ENCODE data around the gene SRC.
A peak's percentile ranks its signal among the peaks of the same experiment; 100 is the strongest.

The SRC gene

DNA sequence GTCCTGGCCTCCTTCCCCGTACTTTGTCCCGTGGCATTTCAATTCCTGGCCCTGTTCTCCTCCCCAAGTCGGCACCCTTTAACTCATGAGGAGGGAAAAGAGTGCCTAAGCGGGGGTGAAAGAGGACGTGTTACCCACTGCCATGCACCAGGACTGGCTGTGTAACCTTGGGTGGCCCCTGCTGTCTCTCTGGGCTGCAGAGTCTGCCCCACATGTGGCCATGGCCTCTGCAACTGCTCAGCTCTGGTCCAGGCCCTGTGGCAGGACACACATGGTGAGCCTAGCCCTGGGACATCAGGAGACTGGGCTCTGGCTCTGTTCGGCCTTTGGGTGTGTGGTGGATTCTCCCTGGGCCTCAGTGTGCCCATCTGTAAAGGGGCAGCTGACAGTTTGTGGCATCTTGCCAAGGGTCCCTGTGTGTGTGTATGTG is 58.5 kb downstream of the SRC start:
- TF ChIP-seq REST (IDR thresholded peaks at IDR 0.05; ENCODE audit: insufficient read depth in 1 of 2, low read depth in 2 of 2, low read length in 2 of 2) = no peak
- no peak for TF ChIP-seq FOXP2 (optimal IDR thresholded peaks at IDR 0.05; ENCODE audit: borderline replicate concordance, extremely low read depth, extremely low read length, insufficient read depth)
- no peak for TF ChIP-seq POLR2AphosphoS5 (IDR thresholded peaks at IDR 0.05; ENCODE audit: low read depth, low read length)
- no peak for TF ChIP-seq SIN3A (IDR thresholded peaks at IDR 0.05; ENCODE audit: borderline replicate concordance, insufficient read depth, low read length)
- no peak for TF ChIP-seq TAF1 (IDR thresholded peaks at IDR 0.05; ENCODE audit: borderline replicate concordance, insufficient read depth, low read length)

GRCh38 chr20:37405351-37405897 is 59.5 kb downstream of the SRC start:
- TF ChIP-seq POLR2AphosphoS5 (IDR thresholded peaks at IDR 0.05; ENCODE audit: low read depth, low read length) = no peak
- TF ChIP-seq TAF1 (IDR thresholded peaks at IDR 0.05; ENCODE audit: borderline replicate concordance, insufficient read depth, low read length) = no peak
- no peak for TF ChIP-seq FOXP2 (optimal IDR thresholded peaks at IDR 0.05; ENCODE audit: borderline replicate concordance, extremely low read depth, extremely low read length, insufficient read depth)

DNA sequence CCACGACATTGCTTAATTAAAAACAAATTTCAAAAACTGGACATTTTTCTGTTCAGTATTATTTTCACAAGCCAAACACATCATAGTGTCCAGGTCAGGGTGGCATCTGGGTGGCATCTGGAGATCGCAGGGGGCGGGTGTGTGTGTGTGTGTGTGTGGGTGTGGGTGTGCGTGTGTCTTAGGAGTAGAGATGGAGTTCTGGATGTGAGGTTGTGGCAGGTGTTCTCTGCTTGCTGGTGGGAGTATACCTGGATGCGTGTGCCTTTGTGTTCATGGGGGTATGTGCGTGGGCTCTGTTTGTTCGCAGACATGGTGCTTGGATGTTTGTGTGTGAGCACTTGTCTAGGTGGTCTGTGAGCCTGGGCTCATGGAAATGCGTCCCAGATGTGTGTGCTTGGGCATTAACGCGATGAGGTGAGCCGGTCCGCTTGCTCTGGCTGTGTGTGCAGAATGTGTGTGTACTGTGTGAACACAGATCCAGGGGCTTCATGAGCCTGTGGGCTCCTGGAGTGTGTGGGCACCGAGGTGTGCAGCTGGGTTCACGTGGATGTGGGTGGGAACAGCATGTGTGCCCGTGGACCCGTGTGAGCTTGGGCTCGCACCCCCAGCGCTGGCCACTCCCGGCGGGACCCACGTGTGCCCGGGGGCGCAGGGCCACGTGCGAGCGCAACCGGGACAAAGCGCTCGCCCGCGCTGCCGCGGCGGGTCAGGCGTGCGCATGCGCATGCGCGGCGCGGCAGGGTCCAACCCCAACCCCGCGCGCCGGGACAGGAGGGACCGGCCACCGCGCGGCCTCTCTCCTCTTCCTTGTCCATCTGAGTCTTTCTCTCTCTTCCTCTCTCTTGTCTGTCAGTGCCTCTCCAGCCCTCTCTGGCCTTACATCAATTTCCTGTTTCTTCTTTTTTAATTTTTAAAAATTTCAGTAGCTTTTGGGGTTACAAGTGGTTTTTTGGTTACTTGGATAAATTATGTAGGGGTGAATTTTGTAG is 60.4 kb downstream of the SRC start:
- TF ChIP-seq REST (IDR thresholded peaks at IDR 0.05; ENCODE audit: insufficient read depth in 1 of 2, low read depth in 2 of 2, low read length in 2 of 2) (no peak), TAF1 (IDR thresholded peaks at IDR 0.05; ENCODE audit: borderline replicate concordance, insufficient read depth, low read length) (no peak), FOXP2 (optimal IDR thresholded peaks at IDR 0.05; ENCODE audit: borderline replicate concordance, extremely low read depth, extremely low read length, insufficient read depth) (peak; percentile 7), SIN3A (IDR thresholded peaks at IDR 0.05; ENCODE audit: borderline replicate concordance, insufficient read depth, low read length) (no peak), POLR2AphosphoS5 (IDR thresholded peaks at IDR 0.05; ENCODE audit: low read depth, low read length) (no peak)

- no peak for TF ChIP-seq SIN3A (IDR thresholded peaks at IDR 0.05; ENCODE audit: borderline replicate concordance, insufficient read depth, low read length)
Measured at GRCh38 chr20:37407019-37407566, 61.2 kb downstream of the SRC start.

DNA sequence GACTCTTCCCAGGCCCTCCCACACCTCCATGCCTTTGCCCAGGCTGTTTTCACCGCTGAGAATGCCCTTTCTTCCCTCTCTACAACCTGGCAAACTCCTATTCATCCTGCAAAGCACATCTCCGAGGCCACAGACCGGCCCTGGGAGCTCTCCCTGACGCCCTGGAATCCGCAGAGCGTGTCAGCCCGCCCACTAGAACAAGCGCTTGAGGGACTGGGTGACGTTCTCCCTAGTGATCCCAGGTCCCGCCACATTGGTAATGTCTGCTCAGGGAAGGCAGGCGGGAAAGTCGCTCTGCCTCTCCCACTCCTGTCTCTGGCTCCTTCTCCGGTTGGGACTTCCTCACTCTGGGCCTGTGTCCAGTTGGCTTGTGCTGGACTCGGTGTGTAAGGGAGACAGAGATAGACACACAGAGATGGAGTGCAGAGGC is 61.6 kb downstream of the SRC start:
- TF ChIP-seq FOXP2 (optimal IDR thresholded peaks at IDR 0.05; ENCODE audit: borderline replicate concordance, extremely low read depth, extremely low read length, insufficient read depth) (no peak), SIN3A (IDR thresholded peaks at IDR 0.05; ENCODE audit: borderline replicate concordance, insufficient read depth, low read length) (no peak), REST (IDR thresholded peaks at IDR 0.05; ENCODE audit: insufficient read depth in 1 of 2, low read depth in 2 of 2, low read length in 2 of 2) (no peak), TAF1 (IDR thresholded peaks at IDR 0.05; ENCODE audit: borderline replicate concordance, insufficient read depth, low read length) (no peak), POLR2AphosphoS5 (IDR thresholded peaks at IDR 0.05; ENCODE audit: low read depth, low read length) (no peak)
